H7 (cell line): ENCODE results near the gene DLD. TPM values are rescaled to one million over a fixed set of nuclear protein-coding genes. Genes with fewer than 3 reads are reported as not detected.
A peak's percentile ranks its signal among the peaks of the same experiment; 100 is the strongest.
"Not testable (repeated sequence)": the region's sequence is repeated elsewhere in the genome, so short reads cannot be mapped to it uniquely, and the experiment has no call there.

ENCODE experiments used
- DNase-seq: peaks from one replicate; pipeline ENCODE4 v3.0.0; 2012
- H3K27me3 ChIP-seq: 2 replicates; pipeline ENCODE4 v1.6.0; 2011; ENCODE audit warnings: mild to moderate bottlenecking, low read length; ENCODE audit not compliant: control insufficient read depth, insufficient read depth
- H3K36me3 ChIP-seq: replicated peaks from 2 replicates; pipeline ENCODE4 v1.5.1; 2011; ENCODE audit warnings: low read length; ENCODE audit not compliant: control insufficient read depth, insufficient read depth
- H3K4me3 ChIP-seq: 2 replicates; pipeline ENCODE4 v1.5.1; 2011; ENCODE audit warnings: low read depth, mild to moderate bottlenecking, control low read depth, low read length, moderate library complexity; ENCODE audit not compliant: insufficient read depth
- total RNA-seq: library from RNA; depleted of rRNA; stranded (reverse); fragments of >200 nt; shearing (Covaris generic); gene quantifications from 2 replicates; pipeline ENCODE4 v1.2.3, GENCODE V29; 2014

DLD gene
- total RNA-seq, 1 experiment from 2014 or later = 58.5 TPM

DNA sequence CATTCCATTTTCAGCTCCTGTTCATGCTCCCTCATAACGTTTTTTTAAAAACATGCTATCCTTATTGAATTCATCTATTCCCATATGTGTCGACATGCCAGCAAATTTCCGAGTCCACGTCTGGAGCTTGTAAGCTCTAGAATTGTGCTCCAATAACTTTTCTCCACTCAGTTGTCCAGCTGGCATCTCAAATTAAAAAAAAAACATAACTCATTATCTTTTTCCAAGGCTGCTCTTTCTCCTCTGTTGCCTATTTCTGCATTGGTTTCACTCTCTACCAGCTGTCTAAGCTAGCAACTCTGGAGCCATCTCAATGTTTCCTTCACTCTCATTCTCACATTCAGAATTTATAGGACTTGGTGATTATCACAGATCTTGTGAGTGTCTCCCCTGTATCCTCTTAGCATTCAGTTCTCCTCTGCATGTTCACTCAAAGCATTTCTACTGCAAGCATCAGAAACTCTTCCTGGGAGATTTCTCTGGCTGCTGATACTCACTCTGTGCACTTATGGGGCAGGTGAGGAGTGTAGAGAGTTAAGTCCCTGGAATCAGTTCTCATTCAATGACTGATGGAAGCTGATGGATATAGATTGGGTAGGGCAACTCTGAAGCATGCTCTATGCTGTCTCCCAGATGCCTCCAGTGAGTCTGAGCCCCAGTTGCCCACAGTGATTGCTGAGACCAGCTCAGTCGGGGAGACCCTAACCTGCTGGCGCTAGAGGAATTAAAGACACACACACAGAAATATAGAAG is 6.7 kb upstream of the DLD start:
- no peaks in the 10 kb centered on the region for H3K36me3 ChIP-seq
- H3K27me3 ChIP-seq = no peaks in the 10 kb centered on the region; the same call in 1 of the 2 replicates
- H3K4me3 ChIP-seq = no peak overlapping the region
- DNase-seq = no peak

DNA sequence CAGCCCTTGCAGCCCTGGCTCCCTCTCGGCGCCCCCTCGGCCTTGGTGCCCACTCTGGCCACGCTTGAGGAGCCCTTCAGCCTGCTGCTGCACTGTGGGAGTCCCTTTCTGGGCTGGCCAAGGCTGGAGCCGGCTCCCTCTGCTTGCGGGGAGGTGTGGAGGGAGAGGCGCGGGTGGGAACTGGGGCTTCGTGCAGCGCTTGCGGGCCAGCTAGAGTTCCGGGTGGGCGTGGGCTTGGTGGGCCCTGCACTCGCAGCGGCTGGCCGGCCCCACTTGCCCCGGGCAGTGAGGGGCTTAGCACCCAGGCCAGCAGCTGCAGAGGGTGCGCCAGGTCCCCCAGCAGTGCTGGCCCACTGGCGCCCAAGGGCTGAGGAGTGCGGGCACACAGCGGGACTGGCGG is 3.2 kb upstream of the DLD start:
- not testable (repeated sequence) for H3K27me3 ChIP-seq, DNase-seq, H3K4me3 ChIP-seq, H3K36me3 ChIP-seq

DNA sequence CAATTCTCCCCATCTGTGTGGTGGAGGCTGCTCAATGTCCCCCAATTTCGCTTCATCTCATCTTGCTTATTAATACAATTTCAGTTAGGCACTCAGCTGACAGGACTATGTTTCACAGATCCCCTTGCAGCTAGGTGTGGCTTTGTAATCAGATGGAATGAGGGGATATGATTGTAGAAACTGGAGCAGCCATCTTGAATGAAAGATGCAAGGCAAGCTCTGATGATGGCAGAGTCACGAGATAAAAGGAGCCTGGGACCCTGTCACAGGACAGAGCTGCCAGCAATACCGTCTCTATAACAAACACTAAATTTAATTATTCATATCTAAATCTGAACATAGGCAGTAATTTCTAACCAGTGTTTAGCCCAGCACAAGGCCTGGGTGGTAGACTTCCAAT is 991 bp upstream of the DLD start:
- Histone ChIP-seq H3K4me3 (no peak overlapping the region), H3K27me3 (no peaks in the 10 kb centered on the region; the same call in 1 of the 2 replicates), H3K36me3 (peaks cover 4% of the 10 kb centered on the region)
- DNase-seq = no peak

DNA sequence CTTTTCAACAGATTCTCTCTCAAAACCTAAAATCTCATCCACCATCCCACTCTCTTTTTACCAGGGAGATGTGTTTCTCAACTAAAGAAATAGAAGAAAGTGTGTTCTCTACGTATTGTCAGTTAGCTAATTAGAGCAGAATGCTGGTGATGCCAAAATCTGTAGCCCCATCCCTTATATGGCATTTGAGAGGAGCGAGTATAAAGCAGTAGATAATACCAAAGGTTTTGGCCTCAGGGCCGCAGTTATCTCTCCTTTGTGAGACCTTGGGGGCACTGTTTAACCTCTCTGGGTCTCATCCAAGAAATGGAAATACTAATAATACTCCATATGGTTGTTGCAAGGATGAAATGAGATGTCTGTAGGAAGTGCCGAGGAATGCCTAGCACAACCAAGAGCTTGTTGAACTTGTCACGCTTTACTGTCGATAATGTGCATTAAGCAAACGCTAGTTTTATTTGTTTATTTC is 456 bp upstream of the DLD start:
- Histone ChIP-seq H3K4me3 (peak overlapping the region; percentile 86), H3K36me3 (peaks cover 4% of the 10 kb centered on the region), H3K27me3 (no peaks in the 10 kb centered on the region; the same call in 1 of the 2 replicates)
- peak; percentile 43 for DNase-seq

DNA sequence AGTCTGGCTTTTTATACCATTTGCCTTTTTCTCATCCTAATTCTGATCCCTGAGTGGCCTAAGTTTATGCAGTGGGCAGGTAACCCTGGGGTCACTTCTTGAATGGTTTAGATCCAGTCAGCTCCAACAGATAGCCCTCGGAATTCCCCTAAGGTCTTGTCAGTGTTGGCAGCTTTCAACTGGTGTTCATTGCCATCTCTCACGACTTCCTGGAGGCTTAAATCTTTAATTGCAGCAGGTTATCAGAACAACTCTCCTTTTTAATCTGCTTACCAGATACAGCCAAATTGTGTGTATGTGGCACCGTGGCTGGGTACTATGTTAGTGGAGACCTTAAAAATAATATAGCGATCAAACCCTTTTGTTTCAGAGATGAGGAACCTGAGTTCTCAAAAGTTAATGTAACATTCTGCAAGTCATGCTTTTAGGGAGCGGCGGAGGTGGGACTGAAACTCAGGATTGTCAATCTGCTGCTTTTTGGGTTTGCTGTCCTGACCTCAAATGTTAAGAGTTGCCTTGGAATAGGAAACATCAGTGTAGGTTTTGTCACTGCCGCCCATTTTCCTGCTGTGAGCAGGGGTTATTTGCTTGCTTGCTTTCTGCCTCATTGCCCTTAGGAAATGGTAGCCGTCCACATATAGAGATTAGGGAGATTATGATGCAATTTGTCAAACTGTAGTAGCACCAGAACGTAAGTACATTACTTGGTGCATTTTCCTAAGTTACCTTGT is 818 bp downstream of the DLD start:
- no peaks in the 10 kb centered on the region for H3K27me3 ChIP-seq
- DNase-seq = no peak
- H3K36me3 ChIP-seq = peaks cover 6% of the 10 kb centered on the region
- peak overlapping the region; percentile 86 for H3K4me3 ChIP-seq

DNA sequence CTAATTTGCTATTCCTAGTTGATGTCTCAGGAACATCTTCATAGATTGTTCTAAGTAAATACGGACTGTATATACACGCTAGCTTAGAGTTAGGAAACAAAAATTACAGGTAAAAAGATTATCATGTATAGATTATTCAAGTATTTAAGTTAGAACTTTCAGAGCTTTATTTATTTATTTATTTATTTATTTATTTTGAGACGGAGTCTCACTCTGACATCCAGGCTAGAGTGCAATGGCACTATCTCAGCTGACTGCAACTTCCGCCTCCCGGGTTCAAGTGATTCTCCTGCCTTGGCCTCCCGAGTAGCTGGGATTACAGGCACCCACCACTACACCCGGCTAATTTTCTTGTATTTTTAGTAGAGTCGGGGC is 1.4 kb downstream of the DLD start:
- not testable (repeated sequence) for H3K4me3 ChIP-seq, H3K36me3 ChIP-seq, DNase-seq

DNA sequence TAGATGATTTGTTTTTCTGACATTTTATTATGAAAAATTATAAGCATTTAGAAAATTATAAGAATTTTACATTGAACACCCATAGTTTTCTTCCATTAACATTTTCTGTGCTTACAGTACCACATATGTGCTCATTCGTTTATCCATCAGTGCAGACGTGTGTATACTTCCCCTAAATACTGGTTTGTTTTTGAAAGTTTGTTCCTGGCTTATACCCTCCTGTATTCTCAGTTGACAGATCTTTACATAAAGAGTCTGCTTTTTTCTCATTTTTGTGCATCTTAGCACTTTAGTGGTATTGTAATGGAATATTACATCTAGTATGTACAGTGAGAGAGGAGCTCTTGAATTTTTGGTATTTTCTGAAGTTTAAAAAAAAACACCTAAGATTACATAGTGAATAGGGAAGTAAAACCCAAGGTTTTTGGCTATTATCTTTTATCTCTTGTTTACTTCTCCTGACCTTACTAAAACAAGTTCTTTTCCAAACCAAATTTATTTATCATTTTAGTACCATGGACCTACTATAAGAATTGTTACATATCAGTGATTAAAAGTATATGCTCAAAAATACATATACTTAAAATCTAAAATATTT is 8.1 kb downstream of the DLD start:
- DNase-seq = no peak
- no peaks in the 10 kb centered on the region for H3K27me3 ChIP-seq
- H3K4me3 ChIP-seq = no peak overlapping the region
- H3K36me3 ChIP-seq = peaks cover 6% of the 10 kb centered on the region

More for the DNA sequence above, 1.4 kb downstream of the DLD start:
- H3K27me3 ChIP-seq = not testable (repeated sequence)

DNA sequence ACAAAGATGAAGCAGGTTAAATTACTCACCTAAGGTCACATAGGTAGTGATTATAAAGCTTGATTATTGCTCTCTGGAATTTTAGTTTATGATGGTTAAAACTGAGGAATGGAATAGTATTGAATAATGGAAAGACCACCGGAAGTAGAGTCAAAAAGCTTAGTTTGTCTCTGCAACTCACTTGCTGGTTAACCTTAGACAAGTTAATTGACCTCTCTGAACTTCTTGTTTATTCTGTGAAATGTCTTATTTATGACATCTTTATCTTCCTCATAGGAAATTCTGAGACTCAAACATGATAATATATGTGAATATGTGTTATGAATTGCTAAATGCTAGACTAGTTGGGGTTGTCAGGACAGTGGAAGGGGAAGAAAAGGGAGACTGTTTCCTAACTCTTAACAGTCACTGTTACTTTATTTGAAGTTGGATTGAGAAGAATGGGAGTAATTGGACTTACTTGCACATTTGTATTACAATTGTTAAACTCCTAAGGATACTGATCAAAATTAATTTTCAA is 9.6 kb downstream of the DLD start:
- DNase-seq = no peak
- Histone ChIP-seq H3K36me3 (peaks cover 4% of the 10 kb centered on the region), H3K4me3 (no peak overlapping the region), H3K27me3 (no peaks in the 10 kb centered on the region)

DNA sequence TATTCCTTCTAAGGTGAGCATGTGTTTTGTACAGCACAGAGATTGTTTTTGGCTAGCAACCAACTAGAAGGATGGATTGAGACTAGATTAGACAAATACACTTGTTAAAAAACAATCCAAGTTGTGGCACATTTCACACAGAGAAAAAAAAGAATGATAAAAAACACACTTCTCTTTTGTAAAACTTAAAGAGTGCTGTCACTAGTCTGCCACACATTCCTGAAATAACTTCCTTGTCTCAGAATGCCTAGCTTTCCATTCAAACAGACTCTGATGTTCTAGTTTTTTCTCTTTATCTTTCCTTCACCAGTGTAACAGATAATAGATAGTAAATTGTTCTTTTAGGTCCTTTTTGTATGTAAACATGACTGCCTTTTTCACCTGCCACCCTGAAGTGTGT is 11.4 kb downstream of the DLD start:
- Histone ChIP-seq H3K27me3 (no peaks in the 10 kb centered on the region), H3K36me3 (peaks cover 7% of the 10 kb centered on the region), H3K4me3 (no peak overlapping the region)
- DNase-seq = no peak

DNA sequence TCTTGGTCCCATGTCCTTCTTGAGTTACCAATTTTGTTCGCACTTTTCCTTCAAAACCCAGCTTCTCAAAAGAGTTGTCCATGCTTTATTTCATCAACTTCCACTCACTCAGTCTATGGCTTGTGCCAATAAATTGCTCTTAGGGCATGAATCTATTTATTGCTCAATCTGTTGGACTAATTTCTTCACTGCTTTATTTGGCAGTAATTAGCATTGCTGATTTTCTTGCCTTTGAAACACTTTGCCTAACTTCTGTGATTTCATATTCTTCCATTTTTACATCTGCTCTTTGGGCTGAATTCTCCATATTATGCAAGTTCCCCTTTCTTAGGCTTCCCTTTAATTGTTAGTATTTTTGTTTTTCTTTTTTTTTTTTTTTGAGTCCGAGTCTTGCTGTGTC is 16.8 kb downstream of the DLD start:
- H3K27me3 ChIP-seq = no peaks in the 10 kb centered on the region
- peaks cover 7% of the 10 kb centered on the region for H3K36me3 ChIP-seq
- H3K4me3 ChIP-seq = no peak overlapping the region
- DNase-seq = no peak

DNA sequence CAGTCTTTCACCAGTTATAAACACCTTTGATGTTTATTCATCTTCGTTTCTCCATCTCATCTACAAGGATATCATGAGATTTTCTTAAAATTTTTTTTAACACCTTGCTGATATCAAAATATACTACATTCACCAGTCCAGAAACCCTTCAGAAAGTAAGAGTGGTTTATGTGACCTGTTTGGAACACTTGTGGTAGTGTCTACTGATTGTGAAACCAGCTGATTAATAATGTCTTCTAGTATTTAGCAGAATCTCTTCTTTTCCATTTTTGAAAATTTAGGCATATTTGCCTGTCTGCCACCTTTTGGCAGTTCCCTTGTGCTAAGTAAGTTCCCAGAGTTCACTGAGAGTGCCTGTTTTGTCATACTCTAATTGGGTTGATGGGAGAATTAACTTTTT is 18.5 kb downstream of the DLD start:
- H3K27me3 ChIP-seq = no peaks in the 10 kb centered on the region
- H3K36me3 ChIP-seq = peaks cover 7% of the 10 kb centered on the region
- H3K4me3 ChIP-seq = no peak overlapping the region
- no peak for DNase-seq

DNA sequence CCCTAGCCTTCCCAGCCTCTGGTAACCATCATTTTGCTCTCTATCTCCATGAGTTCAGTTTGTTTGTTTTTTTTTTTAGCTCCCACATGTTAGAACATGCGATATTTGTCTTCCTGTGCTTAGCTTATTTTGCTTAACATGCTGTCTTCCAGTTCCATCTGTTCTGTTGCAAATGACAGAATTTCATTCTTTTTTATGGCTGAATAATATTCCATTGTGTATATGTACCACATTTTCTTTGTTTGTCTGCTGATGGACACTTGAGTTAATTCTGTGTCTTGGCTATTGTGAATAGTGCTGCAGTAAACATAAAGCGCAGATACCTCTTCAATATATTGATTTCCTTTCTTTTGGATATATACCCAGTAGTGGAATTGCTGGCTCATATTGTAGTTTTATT is 21.0 kb downstream of the DLD start:
- H3K36me3 ChIP-seq = peaks cover 2% of the 10 kb centered on the region
- no peak for DNase-seq
- no peaks in the 10 kb centered on the region for H3K27me3 ChIP-seq
- no peak overlapping the region for H3K4me3 ChIP-seq

DNA sequence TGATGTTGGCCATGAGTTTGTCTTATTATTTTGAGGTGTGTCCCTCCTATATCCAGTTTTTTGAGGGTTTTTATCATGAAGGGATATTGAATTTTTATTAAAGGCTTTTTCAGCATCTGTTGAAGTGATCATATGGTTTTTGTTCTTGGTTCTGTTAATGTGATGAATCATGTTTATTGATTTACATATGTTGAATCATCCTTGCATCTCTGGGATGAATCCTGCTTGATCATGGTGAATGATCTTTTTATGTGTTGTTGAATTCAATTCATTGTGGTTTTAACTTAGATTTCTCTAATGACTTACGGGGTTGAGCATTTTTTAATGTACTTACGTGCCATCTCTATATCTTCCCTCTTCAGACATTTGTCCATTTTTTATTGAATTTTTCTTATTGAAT is 22.9 kb downstream of the DLD start:
- Histone ChIP-seq H3K4me3 (no peak overlapping the region), H3K36me3 (peaks cover 11% of the 10 kb centered on the region), H3K27me3 (no peaks in the 10 kb centered on the region)
- DNase-seq = no peak

DNA sequence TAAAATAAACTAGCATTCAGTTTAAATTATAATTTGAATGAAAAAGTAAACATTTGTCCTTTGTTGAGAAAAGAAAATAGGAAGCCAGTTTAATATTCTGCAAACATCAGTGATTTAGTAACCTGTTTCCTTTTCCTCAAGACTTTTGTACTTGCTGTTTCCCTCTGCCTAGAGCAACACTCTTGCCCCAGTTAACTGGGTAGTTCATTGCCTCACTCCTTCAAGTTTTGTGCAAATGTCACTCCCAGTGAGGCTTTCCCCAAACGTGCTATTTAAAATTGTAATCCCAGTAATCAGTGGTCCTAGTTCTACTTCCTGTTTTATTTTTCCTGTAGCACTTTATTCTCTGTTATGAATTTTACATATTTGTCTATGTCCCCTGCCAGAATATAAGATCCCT is 23.8 kb downstream of the DLD start:
- DNase-seq = no peak
- Histone ChIP-seq H3K36me3 (peaks cover 12% of the 10 kb centered on the region), H3K4me3 (no peak overlapping the region), H3K27me3 (no peaks in the 10 kb centered on the region)

DNA sequence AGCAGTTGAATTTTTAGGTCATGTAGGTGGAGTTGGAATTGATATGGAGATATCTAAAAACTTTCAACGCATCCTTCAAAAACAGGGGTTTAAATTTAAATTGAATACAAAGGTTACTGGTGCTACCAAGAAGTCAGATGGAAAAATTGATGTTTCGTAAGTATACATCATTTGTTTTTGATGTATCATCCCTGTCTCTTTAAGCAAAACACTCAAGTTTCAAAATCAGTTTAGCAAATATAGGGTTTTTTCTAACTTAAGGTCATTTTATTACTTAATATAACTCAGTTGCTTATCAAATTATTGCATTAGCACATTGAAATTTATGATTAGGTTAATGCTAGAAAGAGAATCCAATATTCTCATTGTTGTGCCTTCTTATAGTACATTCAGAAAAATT is 24.6 kb downstream of the DLD start:
- H3K36me3 ChIP-seq = peaks cover 12% of the 10 kb centered on the region
- no peak for DNase-seq
- H3K27me3 ChIP-seq = no peaks in the 10 kb centered on the region
- no peak overlapping the region for H3K4me3 ChIP-seq
